Measurements from ENCODE around the gene GAB2.

The GAB2 gene

GRCh38 chr11:78217650-78218541 is 199.7 kb downstream of the GAB2 start:
- no peak for DNase-seq

- DNase-seq: no peak
Measured at GRCh38 chr11:78216571-78217287, 200.9 kb downstream of the GAB2 start.

DNA sequence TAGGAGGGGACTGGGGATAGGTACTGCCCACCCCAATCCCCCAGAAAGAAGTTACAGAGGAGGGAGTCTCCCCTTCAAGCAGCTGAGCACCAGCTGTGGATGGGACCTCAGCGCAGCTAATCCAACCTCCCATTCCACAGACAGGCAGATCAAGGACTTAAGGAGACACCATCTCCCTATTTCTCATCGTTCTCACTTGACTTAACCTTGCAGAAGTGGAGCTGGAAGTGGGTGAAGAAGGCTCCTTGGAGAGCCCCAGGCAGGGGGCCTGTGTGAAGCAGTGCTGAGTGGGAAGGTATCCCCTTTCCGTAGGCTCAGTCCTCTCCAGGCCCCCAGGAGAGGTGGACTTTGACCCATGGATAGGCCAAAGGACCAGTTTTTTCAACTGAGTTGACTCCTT is 201.6 kb downstream of the GAB2 start:
- DNase-seq: no peak

DNA sequence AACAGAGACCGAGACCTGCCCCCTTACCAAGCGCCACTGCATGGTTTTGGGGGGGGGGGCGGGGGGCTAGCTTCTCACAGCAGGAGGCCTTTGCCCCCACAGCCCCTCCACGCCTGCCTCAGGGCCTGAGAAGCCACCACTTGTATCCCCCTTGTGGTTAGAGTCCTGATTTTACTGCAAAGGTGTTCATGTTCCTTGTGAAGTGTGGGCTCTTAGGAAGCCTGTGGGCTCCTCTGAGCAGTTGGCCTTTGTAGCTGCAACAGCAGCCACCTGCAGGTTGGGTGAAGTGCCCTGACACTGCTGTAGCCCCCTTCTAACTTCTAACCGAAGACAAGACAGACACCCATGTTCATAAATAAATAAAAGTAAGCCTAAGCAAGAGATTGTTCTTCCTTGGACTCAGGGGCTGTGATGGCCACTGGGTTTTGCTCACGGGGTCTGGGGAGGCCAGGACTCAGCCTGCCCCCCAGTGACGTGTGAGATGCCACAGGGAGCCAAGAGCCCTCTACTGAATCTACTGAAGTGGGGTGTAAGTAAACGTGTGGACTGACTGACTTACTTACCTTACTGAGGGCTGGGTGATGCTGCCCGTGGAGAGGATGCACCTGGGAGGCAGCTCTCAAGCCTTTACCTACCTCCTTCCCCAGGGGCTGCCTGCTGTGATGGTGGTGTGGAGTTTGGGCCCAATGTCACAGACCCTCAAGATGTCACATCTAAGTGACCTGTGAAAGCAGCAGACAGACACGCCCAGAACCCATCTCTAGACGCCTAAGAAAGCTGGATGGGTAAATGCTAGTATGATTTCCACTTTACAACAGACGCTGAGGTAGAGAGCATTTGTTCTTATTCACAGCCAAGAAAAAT is 203.1 kb downstream of the GAB2 start:
- DNase-seq: no peak

DNA sequence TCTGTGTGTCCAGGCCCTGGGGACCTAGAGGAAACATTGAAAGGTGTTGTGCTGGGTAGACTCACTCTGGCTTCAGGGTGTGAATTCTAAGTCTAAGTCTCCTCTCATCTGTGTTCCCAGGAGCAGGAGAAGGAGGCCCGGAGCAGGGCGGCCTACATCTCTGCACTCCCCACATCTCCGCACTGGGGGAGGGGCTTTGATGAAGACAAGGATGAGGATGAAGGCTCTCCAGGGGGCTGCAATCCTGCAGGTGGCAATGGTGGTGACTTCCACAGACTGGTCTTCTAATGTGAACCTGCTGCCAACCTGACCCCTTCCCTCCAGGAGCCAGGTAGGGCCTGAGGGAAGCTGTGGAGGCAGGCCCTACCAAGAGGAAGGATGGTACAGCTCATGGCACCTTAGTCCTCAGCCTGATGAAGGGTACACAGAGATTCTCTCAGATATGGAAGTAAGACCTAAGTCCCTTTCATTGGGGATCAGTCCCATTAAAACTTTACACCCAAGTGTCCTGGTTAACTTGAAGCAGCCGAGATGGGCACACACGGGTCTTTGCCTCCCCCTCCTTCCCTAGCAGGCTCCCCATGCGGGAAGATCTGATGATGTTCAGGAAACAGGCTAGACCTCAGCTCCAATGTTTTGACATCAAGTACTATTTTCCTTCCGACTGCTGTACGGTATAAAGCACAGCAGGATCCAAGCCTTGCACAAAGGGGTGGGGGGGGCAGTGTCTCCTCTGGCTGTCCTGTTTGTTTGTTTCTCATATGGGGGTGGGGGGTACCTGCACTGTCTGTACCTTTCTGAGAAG is 203.9 kb downstream of the GAB2 start:
- DNase-seq: no peak

- no peak for DNase-seq
Measured at GRCh38 chr11:78212586-78213371, 204.8 kb downstream of the GAB2 start.

DNA sequence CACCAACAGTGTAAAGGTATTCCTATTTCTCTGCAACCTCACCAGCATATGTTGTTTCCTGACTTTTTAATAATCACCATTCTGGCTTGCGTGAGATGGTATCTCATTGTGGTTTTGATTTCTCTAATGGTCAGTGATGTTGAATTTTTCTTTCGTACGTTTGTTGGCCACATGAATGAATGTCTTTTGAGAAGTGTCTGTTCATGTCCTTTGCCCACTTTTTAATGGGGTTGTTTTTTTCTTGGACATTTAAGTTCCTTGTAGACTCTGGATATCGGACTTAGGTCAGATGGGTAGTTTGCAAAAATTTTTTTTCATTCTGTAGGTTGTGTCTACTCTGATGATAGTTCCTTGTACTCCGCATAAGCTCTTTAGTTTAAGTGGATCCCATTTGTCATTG is 206.1 kb downstream of the GAB2 start:
- no peak for DNase-seq

GRCh38 chr11:78210000-78210608 is 207.5 kb downstream of the GAB2 start:
- no peak for DNase-seq

GRCh38 chr11:78209478-78209877 is 208.1 kb downstream of the GAB2 start:
- DNase-seq: no peak

DNA sequence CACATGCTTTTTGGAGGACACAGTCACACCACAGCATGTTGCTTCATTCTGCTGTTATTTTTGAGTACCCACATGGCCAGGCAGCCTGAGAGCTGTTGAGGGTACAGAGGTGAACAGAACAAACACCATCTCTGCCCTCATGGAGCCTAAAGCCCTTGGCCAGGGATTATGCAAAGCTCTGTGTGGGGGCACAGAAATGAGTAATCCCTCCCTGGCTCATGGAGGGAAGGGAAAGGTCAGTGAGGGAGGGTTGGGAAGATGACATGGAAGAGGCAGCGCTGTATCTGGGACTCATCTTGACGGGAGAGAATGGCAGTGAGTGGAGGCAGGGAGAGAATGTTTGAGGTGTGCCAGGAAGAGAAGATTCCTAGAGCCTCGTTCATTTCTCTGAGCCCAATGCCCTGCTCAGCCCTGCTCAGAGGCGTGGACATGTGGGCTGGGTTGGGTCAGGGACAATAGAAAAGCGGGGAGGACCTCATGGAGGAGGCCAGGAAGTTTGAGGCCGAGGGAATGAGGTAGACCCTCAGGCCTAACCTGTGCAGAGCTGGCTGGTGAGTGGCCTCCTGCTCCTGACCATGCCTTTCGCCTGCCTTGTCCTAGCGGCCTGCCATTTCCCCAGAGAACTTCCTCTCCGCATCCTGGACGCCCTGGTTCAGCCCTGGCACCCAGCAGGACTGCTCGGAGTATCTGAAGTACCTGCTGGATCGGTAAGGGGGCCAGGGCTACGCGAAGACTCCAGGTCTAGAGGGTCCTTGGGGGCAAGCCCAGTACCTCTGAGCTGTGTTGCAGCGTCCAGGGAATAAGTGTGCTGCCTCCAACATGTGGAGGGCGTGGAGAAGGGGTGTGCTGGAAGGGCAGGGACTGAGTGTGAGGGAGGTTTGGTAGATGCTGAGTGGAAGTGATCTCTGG is 209.1 kb downstream of the GAB2 start:
- DNase-seq: no peak

DNA sequence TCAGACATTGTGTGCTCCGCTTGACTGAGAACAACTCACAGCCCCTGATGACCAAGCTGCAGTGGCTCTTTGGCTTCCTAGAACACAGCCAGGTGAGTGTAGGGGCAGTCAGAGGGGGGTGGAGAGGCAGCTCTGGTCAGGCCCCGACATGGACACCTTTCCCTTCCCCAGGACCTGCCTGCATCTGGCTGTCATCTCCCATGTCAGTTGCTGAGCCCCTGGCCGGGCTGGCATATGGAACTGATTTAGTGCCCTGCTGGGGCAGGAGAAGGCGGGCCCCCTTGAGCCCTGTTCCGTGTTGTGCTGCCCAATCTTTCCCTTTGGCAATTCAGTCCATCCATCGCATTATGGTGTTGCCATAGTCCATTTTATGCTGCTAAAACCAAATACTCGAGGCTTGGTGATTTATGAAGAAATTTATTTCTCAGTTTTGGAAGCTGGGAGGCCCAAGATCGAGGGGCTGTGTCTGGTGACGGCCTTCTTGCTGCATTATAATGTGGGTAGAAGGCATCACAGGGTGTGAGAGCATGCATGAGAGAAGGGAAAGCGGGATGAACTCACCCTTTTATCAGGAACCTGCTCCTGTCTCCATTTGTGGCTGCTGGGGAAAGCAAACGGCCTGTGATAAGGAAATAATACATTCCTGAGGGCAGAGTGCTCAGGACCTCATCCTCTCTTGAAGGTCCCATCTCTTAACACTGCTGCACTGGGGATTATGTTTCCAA is 209.9 kb downstream of the GAB2 start:
- no peak for DNase-seq

- no peak for DNase-seq
Measured at GRCh38 chr11:78205691-78206090, 211.9 kb downstream of the GAB2 start.

- no peak for DNase-seq
Measured at GRCh38 chr11:78205256-78205655, 212.4 kb downstream of the GAB2 start.

- peak; percentile 35 for DNase-seq
Measured at GRCh38 chr11:78203184-78203583, 214.4 kb downstream of the GAB2 start.

- peak; percentile 88 to 89 for DNase-seq
Measured at GRCh38 chr11:78202733-78203167, 214.9 kb downstream of the GAB2 start.

GRCh38 chr11:78201096-78201818 is 216.4 kb downstream of the GAB2 start:
- no peak for DNase-seq

DNA sequence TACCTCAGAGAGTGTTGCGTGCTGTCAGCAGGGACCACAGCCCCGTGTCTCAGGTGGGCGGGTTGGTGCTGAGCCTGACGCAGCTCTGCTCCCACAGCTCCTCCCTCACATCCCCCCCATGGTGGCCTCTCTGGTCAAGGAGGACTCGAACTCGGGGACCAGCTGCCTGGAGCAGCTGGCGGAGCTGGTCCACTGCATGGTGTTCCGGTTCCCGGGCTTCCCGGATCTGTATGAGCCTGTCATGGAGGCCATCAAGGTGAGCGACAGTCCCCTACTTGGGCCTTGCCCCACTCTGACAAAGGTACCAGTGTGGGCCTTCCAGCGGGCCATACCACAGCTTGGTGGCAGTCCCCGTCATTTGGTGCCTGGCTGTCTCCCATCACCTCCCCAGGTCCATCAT is 217.1 kb downstream of the GAB2 start:
- DNase-seq: no peak

DNA sequence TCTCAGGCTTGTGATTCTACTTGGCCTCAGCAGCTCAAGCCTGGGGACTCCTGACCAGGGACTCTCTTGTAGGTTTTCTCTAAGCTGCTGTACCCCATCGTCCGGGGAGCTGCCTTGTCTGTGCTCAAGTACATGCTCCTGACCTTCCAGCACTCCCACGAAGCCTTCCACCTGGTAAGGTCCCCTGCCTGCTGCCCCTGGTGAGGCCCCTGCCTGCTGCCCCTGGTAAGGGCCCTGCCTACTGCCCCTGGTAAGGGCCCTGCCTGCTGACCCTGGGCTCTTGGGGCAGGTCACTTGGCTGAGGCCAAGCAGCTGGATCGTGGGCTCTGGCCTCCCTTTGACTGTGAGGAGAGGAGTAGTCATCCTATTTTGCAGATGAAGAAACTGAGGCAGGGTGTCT is 217.6 kb downstream of the GAB2 start:
- DNase-seq: no peak

- no peak for DNase-seq
Measured at GRCh38 chr11:78199653-78200015, 218.0 kb downstream of the GAB2 start.

Data from Kasumi-1 (cell line).